Right lobe of liver (tissue), 6 donors: ENCODE results near the gene DIO3. TPM values are rescaled to one million over a fixed set of nuclear protein-coding genes. Genes with fewer than 3 reads are reported as not detected.
A peak's percentile ranks its signal among the peaks of the same experiment; 100 is the strongest.

Source experiments
- ATAC-seq, 4 donors: fragments of 200-7000 bp; cut with Tn5 transposase; one replicate each; pipeline ENCODE4 v1.9.1; 2020; ENCODE audit warnings: mild to moderate bottlenecking in 4 of 4, moderate library complexity in 4 of 4
- DNase-seq, 3 donors: peaks; one replicate each; pipeline ENCODE4 v3.0.0-alpha.2; 2020
- H3K27ac ChIP-seq, 3 donors: fragments of 200-600 bp; one replicate each; pipeline ENCODE4 v1.8.0; 2022
- H3K27me3 ChIP-seq, 2 donors: fragments of 200-600 bp; one replicate each; pipeline ENCODE4 v1.8.0; 2022
- H3K36me3 ChIP-seq, 4 donors: fragments of 200-600 bp; sonication (generic) in 1 of 4; one replicate each; pipeline versions ENCODE4 v1.5.1 to v1.8.0; 2017 to 2022; ENCODE audit warnings: control low read depth in 1 of 4
- H3K4me1 ChIP-seq, 4 donors: fragments of 200-600 bp; sonication (generic) in 1 of 4; one replicate each; pipeline versions ENCODE4 v1.5.1 to v1.8.0; 2017 to 2022; ENCODE audit warnings: control low read depth in 1 of 4
- H3K4me3 ChIP-seq, 3 donors: fragments of 200-600 bp; one replicate each; pipeline ENCODE4 v1.8.0; 2022
- H3K9me3 ChIP-seq, 4 donors: fragments of 200-600 bp; sonication (generic) in 1 of 4; one replicate each; pipeline versions ENCODE4 v1.5.1 to v1.8.0; 2017 to 2022; ENCODE audit warnings: control low read depth in 1 of 4
- CTCF ChIP-seq, 4 donors: fragments of 200-600 bp in 3 of 4; fragments of 450-650 bp in 1 of 4; IDR thresholded peaks; one replicate each; pipeline versions ENCODE4 v1.5.1 to v1.8.0; 2016 to 2022; ENCODE audit warnings: antibody characterized with exemption in 4 of 4, mild to moderate bottlenecking in 2 of 4
- POLR2A ChIP-seq: fragments of 450-650 bp; IDR thresholded peaks from one replicate; pipeline ENCODE4 v1.6.1; 2017; ENCODE audit warnings: antibody characterized with exemption, mild to moderate bottlenecking
- WGBS: methylation state at CpG from one replicate; pipeline ENCODE4 v1.1.6; 2018; ENCODE audit warnings: low coverage, low lambda C conversion rate; ENCODE audit not compliant: insufficient coverage; ENCODE audit errors: missing lambda C conversion rate; 5-methylcytosine and 5-hydroxymethylcytosine counted together
- intact Hi-C, 2 donors: fragments of 100-400 bp; cut with DNase I; formaldehyde crosslinking; loops; one replicate each; pipeline versions ENCODE4 v1.11.2 to v1.14.1; 2022
- total RNA-seq, 6 experiments: library from RNA; depleted of rRNA in 2 of 6; stranded (reverse); fragments of >200 nt in 2 of 6; fragmentation: NEBNext Ultra II Directional in 3 of 6; extraction: Animal tissue kit (Norgen Biotek cat#: 25700) in 3 of 6; gene quantifications; one replicate each; pipeline versions ENCODE4 v1.1.0 to v1.2.4, GENCODE V29; 2016 to 2023
- donor health status: DM: no; HTN: yes; CAD: no.
- donor health status: DM: no; HTN: no; CAD: no.
- donor health status: DM: no; HTN: no; CAD: no.
- donor health status: DM: no; HTN: yes; CAD: no.
- donor health status: DM: no; HTN: yes; CAD: no.

The DIO3 gene
- total RNA-seq, 6 experiments from 2014 or later, result 0.39 to 6.4 TPM; not detected in 4

- ATAC-seq, result no peak
- WGBS, result 95% methylated on average over 7 of the region's 14 CpGs
- no peak for TF ChIP-seq CTCF (IDR thresholded peaks at IDR 0.05)
- no peak for TF ChIP-seq POLR2A
Measured at GRCh38 chr14:101590616-101591015, 29.3 kb downstream of the DIO3 start.

DNA sequence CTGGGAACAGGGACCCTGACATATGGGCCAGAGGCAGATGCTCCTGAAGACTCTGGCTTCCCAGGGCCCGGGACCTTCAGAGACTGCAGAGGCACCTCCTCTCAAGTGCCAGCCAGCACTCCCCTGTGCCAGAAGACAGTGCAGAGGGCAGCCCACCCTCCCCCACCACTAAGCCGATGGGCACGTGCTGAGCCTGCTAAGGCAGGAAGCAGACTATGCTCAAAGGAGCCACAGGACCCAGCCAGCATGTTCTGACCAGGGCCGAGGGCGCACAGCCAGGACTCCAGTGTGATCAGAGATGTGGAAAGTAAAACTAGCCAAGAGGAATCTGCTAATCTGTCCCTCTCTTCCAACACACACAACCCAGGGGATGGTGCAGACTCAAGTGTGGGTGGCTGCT lies 29.8 kb downstream of the DIO3 start:
- no peaks in the 10 kb centered on the region for H3K9me3 ChIP-seq
- H3K4me1 ChIP-seq, result no peaks in the 10 kb centered on the region
- intact Hi-C loops, result no loop called here
- ATAC-seq (peak in 2 of 4 donors; percentile 20 to 23), DNase-seq (peak in 1 of 3 donors; percentile 42)
- no peaks in the 10 kb centered on the region for H3K36me3 ChIP-seq
- no peaks in the 10 kb centered on the region for H3K27me3 ChIP-seq
- no peak overlapping the region for H3K4me3 ChIP-seq
- no peak overlapping the region for H3K27ac ChIP-seq
- TF ChIP-seq CTCF (IDR thresholded peaks at IDR 0.05) (no peak), POLR2A (no peak)
- no CpG with 5 or more reads among the region's 5 CpGs for WGBS

More at GRCh38 chr14:101590616-101591015, 29.3 kb downstream of the DIO3 start:
- no peak for DNase-seq
- no peaks in the 10 kb centered on the region for H3K4me1 ChIP-seq
- H3K4me3 ChIP-seq, result no peak overlapping the region
- no peaks in the 10 kb centered on the region for H3K9me3 ChIP-seq
- no peaks in the 10 kb centered on the region for H3K36me3 ChIP-seq
- intact Hi-C loops, result no loop called here
- no peaks in the 10 kb centered on the region for H3K27me3 ChIP-seq
- no peak overlapping the region for H3K27ac ChIP-seq

DNA sequence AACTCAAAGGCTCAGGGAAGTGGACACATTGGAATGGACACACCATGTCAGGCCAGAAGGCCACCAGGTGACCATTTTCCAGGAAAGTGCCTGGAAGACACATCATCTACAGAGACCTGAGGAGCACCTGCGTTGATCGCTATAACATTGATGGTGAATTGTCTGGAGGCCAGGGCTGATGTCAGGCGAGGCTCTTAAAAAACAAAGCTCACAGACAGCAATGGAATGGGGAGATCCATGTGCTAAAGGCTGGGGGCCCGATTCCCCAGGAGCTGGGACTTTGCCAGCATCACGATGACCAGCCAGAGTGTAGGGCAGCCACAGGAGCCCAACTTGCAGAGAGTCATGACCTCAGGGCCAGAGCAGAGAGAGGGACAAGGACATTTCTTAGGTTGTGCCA lies 30.3 kb downstream of the DIO3 start:
- Histone ChIP-seq H3K27ac (no peak overlapping the region), H3K4me1 (no peaks in the 10 kb centered on the region), H3K4me3 (no peak overlapping the region), H3K27me3 (no peaks in the 10 kb centered on the region), H3K36me3 (no peaks in the 10 kb centered on the region), H3K9me3 (no peaks in the 10 kb centered on the region)
- TF ChIP-seq CTCF (IDR thresholded peaks at IDR 0.05) (no peak), POLR2A (no peak)
- ATAC-seq (no peak), DNase-seq (no peak)
- intact Hi-C loops, result no loop called here
- WGBS, result 68% methylated on average over 3 of the region's 5 CpGs

DNA sequence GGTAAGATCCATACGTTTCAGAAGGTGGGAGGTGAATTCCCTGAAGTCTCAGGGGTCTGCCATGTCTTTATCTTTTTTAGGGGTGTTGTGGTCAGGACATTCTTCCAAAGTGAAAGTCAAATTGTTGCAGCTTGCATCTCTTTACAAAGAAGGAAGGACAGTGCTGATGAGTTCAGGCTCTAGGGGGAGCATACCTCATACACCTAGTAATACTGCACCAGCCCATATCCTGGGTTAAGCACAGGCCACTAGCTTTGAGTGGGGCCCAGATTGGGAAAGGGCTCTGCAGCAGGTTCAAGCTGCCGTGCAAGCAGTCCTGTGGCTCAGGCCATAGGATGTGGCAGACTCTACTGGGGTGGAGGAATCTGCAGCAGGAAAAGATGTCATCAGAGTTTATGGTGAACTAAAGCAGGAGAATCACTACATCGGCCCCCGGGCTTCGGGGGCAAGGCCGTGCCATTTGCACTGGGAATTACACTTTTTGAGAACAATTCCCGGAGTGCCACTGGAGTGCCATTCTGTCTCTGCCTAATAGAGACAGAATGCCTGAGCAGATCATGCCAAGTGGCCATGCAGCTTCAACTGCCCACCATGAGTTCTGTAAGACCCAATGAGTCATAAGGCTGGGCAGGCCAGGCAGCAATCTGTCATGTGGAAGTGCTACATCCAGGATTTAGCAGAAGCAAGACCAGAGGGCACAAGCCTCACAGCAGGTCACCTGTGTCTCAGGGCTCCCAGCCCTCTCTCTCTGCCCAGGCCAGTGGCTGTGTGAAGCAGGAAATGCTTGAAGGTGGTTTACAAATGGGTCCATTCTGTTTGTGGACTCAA lies 32.3 kb downstream of the DIO3 start:
- Histone ChIP-seq H3K9me3 (no peaks in the 10 kb centered on the region), H3K4me3 (no peak overlapping the region), H3K36me3 (no peaks in the 10 kb centered on the region), H3K4me1 (no peaks in the 10 kb centered on the region), H3K27ac (no peak overlapping the region), H3K27me3 (no peaks in the 10 kb centered on the region)
- intact Hi-C loops, result no loop called here
- WGBS, result 87% methylated on average over 3 of the region's 7 CpGs
- no peak for ATAC-seq
- DNase-seq, result no peak
- TF ChIP-seq POLR2A (no peak), CTCF (IDR thresholded peaks at IDR 0.05) (no peak)
